ENCODE data around the gene ELK4. TPM values are rescaled to one million over a fixed set of nuclear protein-coding genes. Genes with fewer than 3 reads are reported as not detected.

The ELK4 gene
- total and polyA plus RNA-seq, 2 of the 13 experiments (the other 11 are each of a cell fraction or from before 2014, with no cell fraction given): 8.3 to 13.1 TPM

DNA sequence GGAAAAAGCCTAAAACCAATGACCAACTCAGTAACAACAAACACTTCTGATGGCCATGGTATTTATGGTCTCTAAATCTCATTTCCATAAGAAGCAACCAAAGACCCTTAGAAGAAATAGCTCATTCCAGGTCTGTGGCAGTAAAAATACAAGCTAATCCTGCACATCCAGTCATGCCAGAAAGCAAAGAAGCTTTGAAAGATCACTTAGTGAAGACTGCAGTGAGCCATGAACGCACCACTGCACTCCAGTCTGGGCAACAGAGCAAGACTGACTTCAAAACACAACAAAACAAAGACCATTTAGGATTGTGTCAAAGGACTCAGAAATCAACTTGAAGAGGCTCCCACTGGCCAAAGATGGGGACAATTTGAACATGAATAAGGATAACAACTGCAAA, 18.4 kb upstream of the ELK4 start:
- Histone ChIP-seq H4K20me1 (ENCODE audit: insufficient read depth, low read length) (no peaks in the 10 kb centered on the region), H3K27me3 (ENCODE audit: control insufficient read depth in 1 of 2, insufficient read depth in 2 of 2, low read length in 2 of 2) (no peaks in the 10 kb centered on the region), H3K9ac (ENCODE audit: insufficient read depth, low read depth, low read length) (no peak overlapping the region), H3K36me3 (replicated peaks in 1 of 2; ENCODE audit: control insufficient read depth in 1 of 2, insufficient read depth in 2 of 2, low read length in 2 of 2) (no peaks in the 10 kb centered on the region), H3K4me3 (replicated peaks in 1 of 3; ENCODE audit: insufficient read depth in 1 of 3, low read depth in 2 of 3, low read length in 3 of 3) (no peak overlapping the region), H3K79me2 (ENCODE audit: insufficient read depth, low read length) (no peaks in the 10 kb centered on the region), H3K4me2 (ENCODE audit: low read depth, low read length) (no peak overlapping the region), H3K27ac (ENCODE audit: extremely low read length, insufficient read depth, low read length) (no peak overlapping the region), H3K4me1 (ENCODE audit: insufficient read depth, low read length) (peaks cover 13% of the 10 kb centered on the region; the same call in 1 of the 2 replicates), H2AFZ (ENCODE audit: low read length) (no peak overlapping the region), H3K9me3 (ENCODE audit: low read length) (no peaks in the 10 kb centered on the region)
- POLR2A ChIA-PET: no interaction called here
- DNase-seq (ENCODE audit: low spot score): no peak
- intact Hi-C loops (cut with micrococcal nuclease; ENCODE audit: unreplicated experiment) (loop anchor here (10.0 kb wide), 1 partner anchor 265 kb away; no protein-coding TSS in a partner anchor), in situ Hi-C loops (cut with HindIII; ENCODE audit: extremely low pct_ligation_motif_present, low pct_unique_long_range_greater_than_20kb) (no loop called here)
- FAIRE-seq: no peak
- 89% methylated on average over 1 of the region's 1 CpG for WGBS (ENCODE audit: low lambda C conversion rate)
- no peak for ATAC-seq
- no TSS peak for BruUV-seq (replicated peaks)
- CTCF ChIA-PET (ENCODE audit: low intra/inter-chr PET ratio, low total read pairs): no interaction called here
- TF ChIP-seq ZMYM2 (CRISPR knock-in tag; IDR thresholded peaks at IDR 0.05) (no peak), TOPORS (CRISPR knock-in tag; IDR thresholded peaks at IDR 0.05) (no peak), ZNF557 (CRISPR knock-in tag; IDR thresholded peaks at IDR 0.05) (no peak), GLI4 (CRISPR knock-in tag; IDR thresholded peaks at IDR 0.05; ENCODE audit: borderline replicate concordance) (no peak), MATR3 (CRISPR knock-in tag; IDR thresholded peaks at IDR 0.05) (no peak), ZBTB34 (CRISPR knock-in tag; IDR thresholded peaks at IDR 0.05) (no peak), MTA1 (CRISPR knock-in tag; IDR thresholded peaks at IDR 0.05; ENCODE audit: borderline replicate concordance) (no peak), HMGA1 (CRISPR knock-in tag; conservative IDR thresholded peaks at IDR 0.05) (no peak), THRA (CRISPR knock-in tag; IDR thresholded peaks at IDR 0.05; ENCODE audit: borderline replicate concordance) (no peak), ZFP36 (IDR thresholded peaks at IDR 0.05; ENCODE audit: borderline replicate concordance, low read depth, low read length, partially characterized antibody) (no peak), CTCF (CRISPR knock-in tag; IDR thresholded peaks at IDR 0.05) (no peak), ZNF121 (CRISPR knock-in tag; IDR thresholded peaks at IDR 0.05) (no peak), NR2F1 (CRISPR knock-in tag; IDR thresholded peaks at IDR 0.05) (no peak), CENPT (CRISPR knock-in tag; IDR thresholded peaks at IDR 0.05; ENCODE audit: low read depth) (no peak), ZNF235 (CRISPR knock-in tag; IDR thresholded peaks at IDR 0.05; ENCODE audit: borderline replicate concordance) (no peak), KDM3A (CRISPR knock-in tag; IDR thresholded peaks at IDR 0.05; ENCODE audit: low read depth) (no peak)
- TF ChIP-seq, protein P1, sequence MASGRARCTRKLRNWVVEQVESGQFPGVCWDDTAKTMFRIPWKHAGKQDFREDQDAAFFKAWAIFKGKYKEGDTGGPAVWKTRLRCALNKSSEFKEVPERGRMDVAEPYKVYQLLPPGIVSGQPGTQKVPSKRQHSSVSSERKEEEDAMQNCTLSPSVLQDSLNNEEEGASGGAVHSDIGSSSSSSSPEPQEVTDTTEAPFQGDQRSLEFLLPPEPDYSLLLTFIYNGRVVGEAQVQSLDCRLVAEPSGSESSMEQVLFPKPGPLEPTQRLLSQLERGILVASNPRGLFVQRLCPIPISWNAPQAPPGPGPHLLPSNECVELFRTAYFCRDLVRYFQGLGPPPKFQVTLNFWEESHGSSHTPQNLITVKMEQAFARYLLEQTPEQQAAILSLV (CRISPR knock-in tag; IDR thresholded peaks at IDR 0.05; ENCODE audit: borderline replicate concordance): no peak
